ENCODE measurements around the gene NAPEPLD. TPM values are rescaled to one million over a fixed set of nuclear protein-coding genes. Genes with fewer than 3 reads are reported as not detected.

Gene NAPEPLD
- total and polyA plus RNA-seq, 2 of the 8 experiments (the other 6 are each of a cell fraction or from before 2014, with no cell fraction given): 4.2 to 9.9 TPM

DNA sequence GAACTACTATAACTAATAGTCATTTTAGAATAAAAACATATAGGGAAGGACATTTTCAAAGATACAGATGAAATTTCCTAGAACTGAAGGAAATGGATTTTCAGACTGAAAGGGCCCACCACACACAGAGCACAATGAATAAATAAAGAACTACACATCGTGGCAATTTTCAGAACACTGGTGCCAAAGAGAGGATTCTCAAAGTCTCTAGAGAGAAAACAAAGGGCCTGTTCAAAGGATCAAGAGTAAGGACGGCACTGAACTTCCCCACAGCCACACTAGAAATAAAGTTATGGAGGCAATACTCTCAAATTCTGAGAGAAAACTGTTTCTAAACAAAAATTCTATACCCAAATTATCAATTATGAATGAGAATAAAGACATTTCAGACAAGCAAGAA lies 21.9 kb downstream of the NAPEPLD start:
- Histone ChIP-seq H2BK20ac (ENCODE audit: low read length) (no peak overlapping the region), H3K4me2 (ENCODE audit: insufficient read depth in 1 of 2, low read depth in 2 of 2, low read length in 2 of 2) (no peak overlapping the region), H3K9me3 (ENCODE audit: insufficient read depth in 2 of 2, low read depth in 1 of 2, low read length in 1 of 2) (no peaks in the 10 kb centered on the region), H3K23ac (ENCODE audit: insufficient read length) (no peak overlapping the region), H2BK15ac (ENCODE audit: low read length) (no peak overlapping the region), H3K23me2 (ENCODE audit: low read depth, low read length) (no peaks in the 10 kb centered on the region), H3K4ac (replicated peaks; ENCODE audit: insufficient read length, low read depth, low read length) (no peak overlapping the region), H3K14ac (ENCODE audit: insufficient read length) (no peak overlapping the region), H3K4me3 (ENCODE audit: extremely low read depth in 1 of 4, insufficient read depth in 2 of 4, low read depth in 3 of 4, low read length in 4 of 4) (no peak overlapping the region), H4K91ac (replicated peaks; ENCODE audit: insufficient read length, low read length) (no peak overlapping the region), H2BK120ac (replicated peaks; ENCODE audit: low read depth, low read length) (no peak overlapping the region), H3K56ac (replicated peaks; ENCODE audit: insufficient read length, low read depth, low read length) (no peak overlapping the region), H2AK5ac (ENCODE audit: low read depth, low read length) (no peak overlapping the region), H4K5ac (ENCODE audit: insufficient read length, low read depth, low read length) (no peak overlapping the region), H3K9ac (replicated peaks in 1 of 4; ENCODE audit: extremely low read depth in 1 of 4, low read depth in 3 of 4, low read length in 3 of 4) (no peak overlapping the region), H3K18ac (ENCODE audit: extremely low read depth, low read length) (no peak overlapping the region), H3K27me3 (replicated peaks in 1 of 4; ENCODE audit: control insufficient read depth in 3 of 4, extremely low read depth in 1 of 4, insufficient read depth in 3 of 4, low read length in 3 of 4) (no peaks in the 10 kb centered on the region), H3K27ac (ENCODE audit: low read depth, low read length) (no peak overlapping the region), H2BK5ac (ENCODE audit: low read depth, low read length) (no peak overlapping the region), H4K20me1 (replicated peaks in 1 of 2; ENCODE audit: control insufficient read depth in 1 of 2, insufficient read depth in 2 of 2, low read length in 2 of 2) (peaks cover 0 to 3% of the 10 kb centered on the region in 2 experiments), H2AFZ (ENCODE audit: low read length) (no peak overlapping the region), H4K8ac (ENCODE audit: extremely low read depth, insufficient read depth, low read length) (no peak overlapping the region), H3K79me1 (ENCODE audit: low read depth, low read length) (no peaks in the 10 kb centered on the region), H3K36me3 (ENCODE audit: control insufficient read depth in 2 of 4, insufficient read depth in 4 of 4, low read length in 3 of 4) (peaks cover 2 to 14% (median 8%) of the 10 kb centered on the region in 4 experiments; a peak in 7 of 8 replicates), H3K4me1 (replicated peaks in 1 of 4; ENCODE audit: control insufficient read depth in 3 of 4, insufficient read depth in 4 of 4, low read length in 3 of 4) (no peaks in the 10 kb centered on the region), H3K79me2 (ENCODE audit: control insufficient read depth in 1 of 2, insufficient read depth in 2 of 2, low read length in 2 of 2) (no peaks in the 10 kb centered on the region), H2BK12ac (ENCODE audit: low read depth, low read length) (no peak overlapping the region)
- DNase-seq (ENCODE audit: low read depth in 1 of 2, low spot score in 2 of 2): no peak
- ChIA-PET POLR2A (ENCODE audit: partially characterized antibody) (no interaction called here), CTCF (ENCODE audit: partially characterized antibody) (no interaction called here)
- 77% methylated on average over 2 of the region's 2 CpGs; no CpG with 5 or more reads in 1 of the 2 experiments for WGBS, 2 experiments (ENCODE audit: extremely low coverage in 1 of 2, insufficient coverage in 1 of 2, insufficient read length in 1 of 2, insufficient replicate concordance in 2 of 2, low coverage in 1 of 2, low lambda C conversion rate in 2 of 2, missing lambda C conversion rate in 1 of 2)
- no peak for FAIRE-seq
- TF ChIP-seq EP300 (IDR thresholded peaks at IDR 0.05; ENCODE audit: borderline replicate concordance in 1 of 2, low read depth in 2 of 2, low read length in 2 of 2): no peak
- TF ChIP-seq, protein P1, sequence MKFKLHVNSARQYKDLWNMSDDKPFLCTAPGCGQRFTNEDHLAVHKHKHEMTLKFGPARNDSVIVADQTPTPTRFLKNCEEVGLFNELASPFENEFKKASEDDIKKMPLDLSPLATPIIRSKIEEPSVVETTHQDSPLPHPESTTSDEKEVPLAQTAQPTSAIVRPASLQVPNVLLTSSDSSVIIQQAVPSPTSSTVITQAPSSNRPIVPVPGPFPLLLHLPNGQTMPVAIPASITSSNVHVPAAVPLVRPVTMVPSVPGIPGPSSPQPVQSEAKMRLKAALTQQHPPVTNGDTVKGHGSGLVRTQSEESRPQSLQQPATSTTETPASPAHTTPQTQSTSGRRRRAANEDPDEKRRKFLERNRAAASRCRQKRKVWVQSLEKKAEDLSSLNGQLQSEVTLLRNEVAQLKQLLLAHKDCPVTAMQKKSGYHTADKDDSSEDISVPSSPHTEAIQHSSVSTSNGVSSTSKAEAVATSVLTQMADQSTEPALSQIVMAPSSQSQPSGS (IDR thresholded peaks at IDR 0.05; ENCODE audit: low read length): no peak
- TF ChIP-seq TCF12 (IDR thresholded peaks at IDR 0.05; ENCODE audit: low read depth, low read length): no peak
- no peak for TF ChIP-seq KDM4A (IDR thresholded peaks at IDR 0.05; ENCODE audit: low read depth, low read length, severe bottlenecking)
- no peak for TF ChIP-seq POLR2A (IDR thresholded peaks at IDR 0.05; ENCODE audit: control extremely low read depth in 1 of 2, low read depth in 2 of 2, low read length in 2 of 2)
- TF ChIP-seq BACH1 (IDR thresholded peaks at IDR 0.05; ENCODE audit: low read length): no peak
- TF ChIP-seq POU5F1 (IDR thresholded peaks at IDR 0.05; ENCODE audit: low read depth, low read length): no peak
- no peak for TF ChIP-seq BCL11A (IDR thresholded peaks at IDR 0.05; ENCODE audit: low read depth in 2 of 2, low read length in 2 of 2)
- no peak for TF ChIP-seq PHF8 (conservative IDR thresholded peaks at IDR 0.05; ENCODE audit: low read depth, low read length)
- TF ChIP-seq HDAC6 (IDR thresholded peaks at IDR 0.05; ENCODE audit: low read depth, low read length): no peak
- no peak for TF ChIP-seq GABPA (IDR thresholded peaks at IDR 0.05; ENCODE audit: borderline replicate concordance, insufficient read depth, low read length)
- TF ChIP-seq TBP (IDR thresholded peaks at IDR 0.05; ENCODE audit: low read depth, low read length): no peak
- TF ChIP-seq KDM5A (IDR thresholded peaks at IDR 0.05; ENCODE audit: low read length): no peak
- no peak for TF ChIP-seq RXRA (IDR thresholded peaks at IDR 0.05; ENCODE audit: insufficient read depth, low read depth, low read length)

Measured in H1 (cell line).